NCI-H1092 (cell line): Measurements from ENCODE around the gene MOV10L1.

Experiments
- DNase-seq: peaks from one replicate; lab custom pipeline; 2025; lab: John Stamatoyannopoulos, UW

MOV10L1 gene

DNA sequence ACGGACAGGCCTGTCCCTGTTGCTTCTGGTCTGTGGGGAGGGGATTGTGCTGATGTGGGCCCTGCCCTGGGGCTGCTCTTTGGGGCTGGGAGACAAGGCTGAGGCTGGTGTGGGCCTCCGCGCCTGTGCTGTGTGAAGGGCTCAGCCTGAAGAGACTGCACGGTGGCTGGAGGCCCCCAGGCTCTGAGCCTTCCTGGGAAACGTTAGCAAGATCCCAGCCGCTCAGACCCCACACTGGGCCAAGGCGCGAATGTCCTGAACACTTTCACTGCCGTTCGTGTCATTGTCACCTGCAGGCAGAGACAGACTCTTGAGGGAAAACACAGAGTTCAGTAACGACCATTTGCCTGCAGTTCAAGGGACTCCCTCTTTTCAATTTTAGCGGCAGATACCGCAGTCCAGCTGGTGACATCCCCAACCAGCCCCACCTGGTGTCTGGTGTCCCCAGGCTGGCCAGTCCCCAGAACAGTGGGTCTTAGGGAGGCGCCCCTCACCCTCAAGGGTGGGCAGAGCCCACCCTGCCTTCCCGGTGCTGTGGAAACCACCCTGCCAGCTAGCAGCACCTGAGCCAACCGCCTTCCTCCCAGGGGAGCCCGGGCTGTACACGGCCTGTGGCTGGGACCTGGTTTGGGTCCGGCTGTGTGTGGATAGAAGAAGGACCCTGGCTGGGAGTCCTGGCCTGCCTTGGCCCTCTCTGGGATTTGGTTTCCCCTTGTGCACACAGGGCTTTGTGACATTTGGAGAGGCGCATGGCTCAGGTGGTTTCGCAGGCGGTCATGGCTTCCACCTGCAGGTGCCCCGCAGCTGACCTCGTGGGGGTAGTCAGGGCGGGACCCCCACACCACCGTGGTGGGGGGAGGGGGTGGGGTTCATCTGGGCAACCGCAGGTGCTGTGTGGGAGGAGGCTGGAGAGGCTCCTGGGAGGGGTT lies 86.4 kb downstream of the MOV10L1 start:
- DNase-seq = no peak

DNA sequence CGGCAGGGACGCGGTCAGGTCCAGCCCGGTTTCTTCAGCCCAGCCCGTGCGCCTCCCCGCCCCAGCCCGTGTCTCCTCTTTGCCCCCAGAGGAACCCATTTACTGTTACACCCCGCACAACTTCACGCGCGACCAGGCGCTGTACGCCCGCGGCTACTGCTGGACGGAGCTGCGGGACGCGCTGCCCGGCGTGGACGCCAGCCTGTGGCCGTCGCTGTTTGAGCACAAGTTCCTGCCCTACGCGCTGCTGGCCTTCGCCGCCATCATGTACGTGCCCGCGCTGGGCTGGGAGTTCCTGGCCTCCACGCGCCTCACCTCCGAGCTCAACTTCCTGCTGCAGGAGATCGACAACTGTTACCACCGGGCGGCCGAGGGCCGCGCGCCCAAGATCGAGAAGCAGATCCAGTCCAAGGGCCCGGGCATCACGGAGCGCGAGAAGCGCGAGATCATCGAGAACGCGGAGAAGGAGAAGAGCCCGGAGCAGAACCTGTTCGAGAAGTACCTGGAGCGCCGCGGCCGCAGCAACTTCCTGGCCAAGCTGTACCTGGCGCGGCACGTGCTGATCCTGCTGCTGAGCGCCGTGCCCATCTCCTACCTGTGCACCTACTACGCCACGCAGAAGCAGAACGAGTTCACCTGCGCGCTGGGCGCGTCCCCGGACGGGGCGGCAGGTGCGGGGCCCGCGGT lies 87.2 kb downstream of the MOV10L1 start:
- DNase-seq = no peak

DNA sequence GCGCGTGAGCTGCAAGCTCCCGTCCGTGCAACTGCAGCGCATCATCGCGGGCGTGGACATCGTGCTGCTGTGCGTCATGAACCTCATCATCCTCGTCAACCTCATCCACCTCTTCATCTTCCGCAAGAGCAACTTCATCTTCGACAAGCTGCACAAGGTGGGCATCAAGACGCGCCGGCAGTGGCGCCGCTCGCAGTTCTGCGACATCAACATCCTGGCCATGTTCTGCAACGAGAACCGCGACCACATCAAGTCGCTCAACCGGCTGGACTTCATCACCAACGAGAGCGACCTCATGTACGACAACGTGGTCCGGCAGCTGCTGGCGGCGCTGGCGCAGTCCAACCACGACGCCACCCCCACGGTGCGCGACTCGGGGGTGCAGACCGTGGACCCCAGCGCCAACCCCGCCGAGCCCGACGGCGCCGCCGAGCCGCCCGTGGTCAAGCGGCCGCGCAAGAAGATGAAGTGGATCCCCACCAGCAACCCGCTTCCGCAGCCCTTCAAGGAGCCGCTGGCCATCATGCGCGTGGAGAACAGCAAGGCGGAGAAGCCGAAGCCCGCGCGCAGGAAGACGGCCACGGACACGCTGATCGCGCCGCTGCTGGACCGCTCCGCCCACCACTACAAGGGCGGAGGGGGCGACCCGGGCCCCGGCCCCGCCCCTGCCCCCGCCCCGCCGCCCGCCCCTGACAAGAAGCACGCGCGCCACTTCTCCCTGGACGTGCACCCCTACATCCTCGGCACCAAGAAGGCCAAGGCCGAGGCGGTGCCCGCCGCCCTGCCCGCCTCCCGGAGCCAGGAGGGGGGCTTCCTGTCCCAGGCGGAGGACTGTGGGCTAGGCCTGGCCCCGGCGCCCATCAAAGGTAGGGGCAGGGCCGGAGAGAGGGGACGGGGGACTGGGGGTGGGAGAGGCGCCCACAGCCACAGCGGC lies 88.0 kb downstream of the MOV10L1 start:
- DNase-seq = no peak

DNA sequence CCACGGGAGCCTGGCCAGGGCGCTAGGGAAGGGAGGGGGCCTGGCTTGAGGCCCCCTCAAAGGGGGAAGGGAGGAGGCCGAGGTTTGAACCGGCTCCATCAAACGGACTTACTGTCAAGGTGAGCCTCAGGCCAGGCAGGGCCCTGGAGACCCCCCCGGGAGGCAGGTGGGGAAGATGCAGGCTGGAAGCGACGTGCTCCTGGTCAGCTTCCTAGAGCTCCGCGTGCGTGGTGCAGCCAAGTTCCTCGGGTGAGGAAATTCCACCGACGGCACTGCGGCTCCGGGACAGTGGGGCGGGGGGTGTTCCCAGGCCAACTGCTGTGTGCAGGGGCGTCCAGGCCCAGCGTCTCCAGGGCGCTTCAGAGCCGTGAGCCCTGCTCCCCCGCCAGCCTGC lies 88.7 kb downstream of the MOV10L1 start:
- DNase-seq = no peak

DNA sequence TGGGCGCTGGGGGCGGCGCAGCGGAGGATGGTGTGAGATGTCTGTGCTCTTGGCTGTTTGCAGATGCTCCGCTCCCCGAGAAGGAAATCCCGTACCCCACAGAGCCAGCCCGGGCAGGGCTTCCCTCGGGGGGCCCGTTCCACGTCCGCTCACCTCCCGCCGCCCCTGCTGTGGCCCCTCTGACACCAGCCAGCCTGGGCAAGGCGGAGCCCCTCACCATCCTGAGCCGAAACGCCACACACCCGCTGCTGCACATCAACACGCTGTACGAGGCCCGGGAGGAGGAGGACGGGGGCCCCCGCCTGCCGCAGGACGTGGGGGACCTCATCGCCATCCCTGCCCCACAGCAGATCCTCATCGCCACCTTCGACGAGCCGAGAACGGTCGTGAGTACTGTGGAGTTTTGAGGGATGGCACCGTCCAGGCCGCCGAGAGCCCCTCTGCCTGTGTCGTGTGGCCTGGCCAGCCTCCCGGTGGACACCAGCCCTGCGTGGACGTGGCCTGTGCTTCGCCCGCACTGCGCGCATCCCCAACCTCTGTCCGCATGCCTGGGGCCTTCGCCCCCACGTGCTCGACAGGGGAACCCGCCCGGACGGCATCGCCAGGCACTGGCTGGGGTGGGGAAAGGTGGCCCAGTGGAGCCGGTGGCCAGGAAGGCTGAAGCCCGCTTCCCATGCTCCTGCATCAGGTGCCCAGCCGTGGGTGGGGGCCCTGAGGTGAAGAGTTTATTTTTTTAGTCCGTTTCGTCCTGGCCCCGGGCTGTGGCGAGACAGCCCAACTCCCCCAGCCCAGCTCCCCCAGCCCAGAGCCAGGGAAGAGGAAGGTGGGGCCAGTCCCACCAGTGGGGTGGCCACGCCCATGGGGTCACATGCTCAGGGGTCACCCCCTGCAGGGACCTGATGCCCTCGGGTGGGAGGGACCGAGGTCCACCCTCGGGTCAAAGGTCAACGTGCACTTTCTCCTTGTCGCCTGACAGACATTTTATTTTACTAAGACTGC lies 89.4 kb downstream of the MOV10L1 start:
- DNase-seq = no peak

DNA sequence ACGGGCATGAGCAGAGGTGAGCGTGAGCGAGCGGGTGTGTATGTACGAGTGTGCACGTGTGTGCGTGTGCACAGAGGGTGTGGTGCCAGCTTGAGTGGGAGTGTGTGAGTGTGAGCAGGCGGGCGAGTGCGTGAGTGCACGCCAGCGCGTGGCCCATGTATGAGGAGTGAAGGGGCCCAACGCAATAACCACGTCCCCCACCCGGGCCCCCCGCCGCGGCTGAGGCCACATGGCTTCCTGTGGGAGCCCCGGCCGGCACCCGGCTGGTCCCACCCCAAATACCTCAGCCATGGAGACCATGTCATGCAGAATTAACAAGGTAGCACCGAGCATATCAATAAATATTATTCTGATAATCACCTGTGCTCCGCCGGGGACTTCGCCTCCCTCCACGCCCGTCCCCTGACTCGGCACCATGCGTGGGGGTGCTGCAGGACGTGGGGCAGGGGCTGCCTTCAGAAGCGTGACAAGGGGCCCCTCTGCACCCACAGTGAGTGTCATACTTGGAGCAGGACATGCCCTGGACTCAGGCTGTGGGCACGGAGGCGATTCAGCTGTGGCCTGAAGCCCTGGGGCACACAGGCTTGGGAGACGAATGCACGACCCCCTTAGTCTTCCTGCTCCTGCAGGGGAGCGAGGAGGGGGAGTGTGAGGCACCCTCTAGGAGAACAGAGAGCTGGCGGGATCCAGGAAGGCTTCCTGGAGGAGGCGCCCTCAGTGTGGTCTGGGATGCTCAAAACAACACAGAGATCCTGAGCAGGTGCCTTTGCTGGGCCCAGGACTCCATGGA lies 90.3 kb downstream of the MOV10L1 start:
- no peak for DNase-seq

DNA sequence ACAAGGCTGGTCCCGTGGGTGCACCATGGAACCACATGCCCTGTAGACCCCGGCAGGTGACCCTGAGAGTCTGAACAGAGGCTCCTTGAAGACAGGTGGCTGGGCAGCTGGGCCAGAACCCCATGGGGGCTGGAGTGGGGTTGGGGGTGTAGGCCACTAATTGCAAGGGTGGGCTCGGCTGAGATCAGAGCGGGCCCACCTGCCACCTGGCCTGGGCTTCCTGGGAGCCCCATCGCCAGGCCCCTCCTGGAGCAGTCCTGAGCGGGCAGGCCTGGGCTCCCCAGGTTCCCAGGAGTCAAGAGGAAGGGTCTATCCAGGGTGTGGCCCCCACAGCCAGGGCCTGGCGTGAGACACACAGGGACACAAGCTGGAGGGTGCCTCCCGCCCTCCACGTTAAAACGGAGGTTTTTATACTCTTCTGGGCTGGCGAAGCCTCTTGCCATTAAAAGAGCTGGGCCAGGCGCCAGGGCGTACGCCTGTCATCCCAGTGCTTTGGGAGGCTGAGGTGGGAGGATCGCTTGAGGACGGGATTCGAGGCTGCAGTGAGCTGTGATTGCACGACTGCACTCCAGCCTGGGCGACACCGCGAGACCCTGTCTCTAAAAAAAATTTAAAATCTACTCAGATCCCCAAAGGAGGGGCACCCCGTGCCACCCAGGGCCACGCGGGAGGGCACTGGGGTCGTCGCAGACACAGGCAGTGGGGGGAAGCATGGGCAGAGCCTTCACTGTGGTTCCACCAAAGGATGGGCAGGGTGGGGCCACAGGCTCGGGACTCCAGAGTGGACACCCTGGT lies 91.1 kb downstream of the MOV10L1 start:
- no peak for DNase-seq

DNA sequence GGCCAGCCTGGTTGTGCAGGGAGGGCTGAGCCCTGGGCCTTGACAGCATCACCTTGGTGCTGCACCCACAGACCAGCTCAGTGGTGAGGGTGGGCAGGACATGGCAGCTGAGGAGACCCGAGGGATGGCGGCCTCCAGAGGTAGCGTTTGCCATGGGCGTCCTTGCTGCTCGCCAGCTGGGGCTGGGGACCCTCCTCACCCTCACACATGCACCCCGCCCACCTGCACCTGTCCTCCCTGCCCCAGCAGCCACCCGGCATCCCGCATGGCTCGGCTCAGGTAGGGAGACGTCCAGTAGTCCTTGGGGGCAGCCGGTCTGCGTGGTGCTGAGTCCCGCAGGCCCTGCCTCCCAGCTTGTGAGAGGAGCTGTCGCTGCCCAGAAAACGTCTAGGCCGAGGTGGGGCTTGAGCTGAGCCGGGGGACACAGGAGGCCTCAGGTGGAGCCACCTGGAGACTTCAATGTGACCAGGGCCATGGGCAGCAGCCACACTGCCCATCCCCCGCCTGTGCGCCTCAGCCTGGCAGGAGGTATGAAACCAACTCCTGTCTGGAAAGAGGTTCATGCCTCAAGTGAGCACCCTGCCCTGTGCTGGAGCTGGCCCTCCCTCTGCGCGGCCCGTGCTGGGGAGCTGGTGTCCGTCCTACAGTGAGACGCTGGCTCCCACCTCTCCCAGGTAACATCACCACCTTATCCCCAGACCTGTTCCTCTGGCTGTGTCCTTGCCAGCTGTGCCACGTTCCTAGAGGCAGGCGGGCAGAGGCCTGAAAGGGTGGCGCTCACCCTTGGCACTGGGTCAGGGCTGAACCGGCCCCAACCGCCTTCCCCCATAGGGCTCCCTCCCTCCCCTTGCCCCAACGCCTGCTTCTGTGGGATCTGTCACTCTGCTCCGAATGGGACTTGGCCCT lies 92.6 kb downstream of the MOV10L1 start:
- no peak for DNase-seq

DNA sequence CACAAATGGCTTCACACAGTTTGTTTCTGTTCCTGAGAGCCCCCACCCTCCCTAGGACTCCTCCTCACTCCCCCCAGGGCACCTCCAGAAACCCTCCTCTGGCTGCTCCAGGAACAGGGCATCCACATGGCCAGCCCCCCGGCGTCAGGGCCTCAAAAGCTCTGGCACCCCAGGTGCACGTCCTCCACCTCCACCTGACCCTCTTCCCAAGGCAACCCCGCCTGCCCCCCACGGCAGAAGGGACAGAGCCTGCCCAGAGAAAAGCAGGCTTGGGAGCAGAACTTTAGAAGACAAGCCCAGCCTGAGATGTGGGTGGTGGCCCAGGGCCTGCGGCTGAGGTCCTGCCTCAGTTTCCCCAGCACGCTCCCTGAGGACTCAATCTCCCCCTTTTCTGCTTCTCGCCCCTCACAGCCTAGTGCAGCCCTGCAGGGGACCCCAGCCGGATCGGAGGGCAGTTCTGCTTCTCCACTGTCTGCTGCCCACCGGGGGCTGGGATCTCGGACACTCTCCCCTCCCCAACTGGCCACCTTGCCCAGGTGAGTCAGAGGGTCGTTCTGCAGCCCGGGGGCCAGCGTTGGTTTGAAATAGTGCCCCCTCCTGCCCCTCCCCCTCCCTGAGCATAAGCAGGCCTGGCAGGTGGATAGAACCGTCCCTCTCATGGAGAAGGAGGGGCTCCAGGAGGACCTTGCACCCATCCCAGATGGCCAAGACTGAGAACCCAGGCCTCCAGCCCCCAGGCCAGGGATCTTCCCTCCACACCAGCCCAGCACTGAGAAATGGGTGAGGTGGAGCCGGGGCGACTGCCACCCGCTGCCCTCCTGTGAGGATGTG lies 93.5 kb downstream of the MOV10L1 start:
- DNase-seq = no peak

DNA sequence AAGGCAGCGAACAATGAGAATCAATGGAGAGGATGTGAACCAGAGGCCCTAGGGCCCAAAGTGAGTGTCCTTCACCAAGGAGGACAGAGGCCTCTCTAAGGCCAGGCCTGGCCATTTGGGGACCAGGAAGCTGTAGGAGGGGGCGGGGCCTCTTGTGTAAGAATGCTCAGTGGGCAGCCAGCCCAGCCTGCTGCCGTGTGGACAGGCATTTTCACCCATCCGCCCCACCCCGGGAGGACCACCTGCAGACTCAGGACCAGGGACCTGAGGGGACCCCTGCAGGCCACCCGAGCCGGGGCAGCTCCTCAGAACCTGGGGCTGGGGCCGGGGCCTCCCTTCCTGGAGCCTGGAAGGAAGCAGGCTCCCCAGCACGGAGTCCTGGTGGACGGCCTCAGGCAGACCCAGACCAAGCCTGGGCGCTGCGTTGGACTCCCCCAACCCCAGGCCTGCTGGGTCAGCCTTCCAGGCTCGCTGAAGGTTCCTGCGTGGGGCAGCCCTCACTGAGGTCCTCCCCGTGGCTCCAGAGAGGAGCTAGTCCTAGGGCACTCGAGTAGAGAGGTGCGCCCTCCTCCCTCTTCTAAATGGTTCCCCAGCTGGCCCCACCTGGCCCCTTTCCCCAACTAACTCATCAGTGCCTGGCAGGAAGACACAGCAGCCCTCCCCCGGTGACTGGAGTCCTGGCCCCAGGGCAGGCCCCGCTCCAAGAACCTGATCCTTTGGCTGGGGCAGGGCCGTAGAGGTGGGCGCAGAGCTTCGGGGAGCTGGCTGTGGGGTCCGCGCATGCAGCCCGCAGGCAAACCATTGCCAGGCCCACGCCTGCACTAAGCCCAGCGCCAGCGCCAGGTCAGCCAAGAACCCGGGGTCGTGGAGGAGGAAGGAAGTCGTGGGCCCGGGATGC lies 94.4 kb downstream of the MOV10L1 start:
- no peak for DNase-seq

DNA sequence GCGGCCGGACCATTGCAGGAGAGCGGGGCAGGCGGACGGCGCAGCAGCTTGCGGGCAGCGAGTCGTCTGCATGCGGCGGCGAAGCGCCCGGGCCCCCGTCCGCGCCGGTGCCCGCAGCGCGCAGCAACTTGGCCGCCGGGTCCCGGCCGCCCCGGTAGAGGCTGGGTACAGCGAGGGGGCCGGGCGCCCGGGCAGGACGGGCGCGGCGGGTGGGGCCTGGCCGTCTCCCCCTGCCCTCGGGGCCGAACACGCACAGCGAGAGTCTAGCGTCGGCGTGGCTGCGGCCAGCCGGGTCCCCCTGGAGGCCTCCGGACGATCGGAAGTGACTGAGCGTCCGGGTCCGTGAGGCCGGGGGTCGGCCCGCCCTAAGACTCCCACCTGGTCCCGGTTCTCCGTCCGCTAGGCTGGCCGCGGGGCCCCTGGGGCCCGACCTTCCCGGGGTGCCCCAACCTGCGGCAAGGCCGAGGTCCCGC lies 95.1 kb downstream of the MOV10L1 start:
- DNase-seq = no peak

DNA sequence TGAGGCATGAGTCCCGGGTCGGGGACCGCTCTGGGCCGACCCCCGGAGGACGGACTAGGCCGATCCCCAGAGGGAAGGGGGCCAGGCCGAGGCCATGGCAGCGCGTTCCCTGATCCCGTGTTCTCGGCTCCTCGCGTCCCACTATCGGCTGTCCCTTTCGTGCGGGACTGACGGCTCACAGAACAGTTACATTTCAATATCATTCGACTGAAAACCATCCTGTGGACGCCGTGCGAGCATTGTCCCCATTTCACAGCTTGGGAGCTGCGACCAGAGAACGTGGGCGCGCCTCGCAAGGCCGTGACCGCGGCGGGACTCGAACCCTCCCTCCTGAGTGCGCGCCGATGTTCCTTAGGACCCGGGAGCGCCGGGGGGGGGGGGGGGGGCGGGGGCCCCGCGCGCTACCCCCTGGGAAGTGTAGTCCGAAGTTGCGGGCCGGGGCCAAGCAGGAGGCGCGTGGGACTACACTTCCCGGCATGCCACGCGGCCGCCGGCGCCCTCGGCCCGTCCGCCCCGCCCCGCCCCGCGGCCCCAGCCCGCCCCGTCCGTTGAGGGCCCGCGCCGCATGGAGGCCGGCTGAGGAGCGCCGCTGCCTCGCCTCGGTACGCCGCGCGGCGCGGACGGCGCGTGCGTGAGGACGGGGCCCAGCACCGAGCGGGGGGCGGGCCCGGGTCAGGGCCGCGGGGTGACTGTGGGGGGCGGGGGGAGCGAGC lies 95.7 kb downstream of the MOV10L1 start, which contains the start of gene TRABD:
Gene TRABD, plus strand, starts transcription at position 539 of the 713 bp plus-strand sequence. CDS start 7,148 bp downstream, outside the sequence.
- peak; percentile 36 for DNase-seq

DNA sequence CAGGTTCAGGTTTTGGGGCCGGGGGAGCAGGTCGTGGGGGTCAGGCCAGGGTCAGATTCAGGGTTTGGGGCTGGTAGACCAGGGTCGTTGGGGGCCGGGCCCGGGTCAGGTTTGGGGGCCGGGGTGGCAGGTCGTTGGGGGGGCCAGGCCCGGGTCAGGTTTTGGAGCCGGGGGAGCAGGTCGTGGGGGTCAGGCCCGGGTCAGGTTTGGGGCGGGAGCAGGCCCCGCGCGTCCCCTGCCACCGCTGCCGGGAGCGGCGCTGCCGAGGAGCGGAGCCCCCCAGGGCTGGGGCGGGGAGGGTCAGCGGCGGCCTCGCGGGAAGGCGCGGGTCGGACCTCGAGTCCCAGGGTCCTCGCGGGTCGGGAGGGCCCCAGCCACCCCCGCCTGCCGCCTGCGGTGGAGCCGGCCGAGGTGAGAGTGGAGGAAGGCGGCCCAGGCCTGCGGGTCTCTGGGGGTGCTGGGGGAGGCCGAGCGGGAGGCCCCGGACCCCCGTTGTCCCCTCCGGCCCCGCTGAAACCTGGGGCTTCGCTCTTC lies 96.4 kb downstream of the MOV10L1 start:
- DNase-seq = no peak

DNA sequence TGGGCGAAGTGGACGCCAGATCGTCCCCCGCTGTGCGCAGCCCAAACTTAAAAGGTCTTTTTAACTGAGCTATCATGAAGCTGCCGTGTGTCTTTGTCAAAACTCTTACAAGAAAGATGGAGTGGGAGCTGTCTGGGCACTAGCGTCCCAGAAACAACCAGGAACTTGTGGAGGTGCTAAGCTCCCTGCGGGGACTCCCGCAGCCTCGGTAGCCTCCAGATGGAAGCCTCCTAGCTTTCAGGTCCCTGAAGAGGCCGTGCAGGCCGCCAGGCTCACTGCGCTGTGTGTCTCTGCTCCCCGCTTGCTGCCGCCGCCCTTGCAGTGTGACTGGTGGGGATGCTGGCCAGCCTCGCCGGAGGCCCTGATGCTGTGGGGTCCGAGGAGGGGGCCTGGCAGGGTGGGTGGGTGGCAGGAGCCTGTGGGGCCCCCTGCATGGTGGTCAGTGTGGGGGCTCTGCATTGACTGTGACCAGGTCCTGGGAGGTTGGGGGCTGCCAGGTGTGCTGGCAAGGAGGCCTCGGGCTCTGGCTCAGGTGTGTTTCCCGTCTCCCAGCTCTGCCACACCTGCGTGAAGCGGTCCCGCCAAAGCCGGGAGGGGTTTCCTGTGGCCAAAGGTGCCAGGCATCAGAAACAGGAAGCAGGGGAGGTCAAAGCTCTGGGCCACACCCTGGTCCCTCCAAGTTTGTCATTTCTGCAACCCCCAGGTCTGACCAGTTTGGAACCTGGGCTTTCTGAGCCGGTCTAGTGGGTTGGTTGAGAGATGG lies 97.1 kb downstream of the MOV10L1 start:
- DNase-seq = no peak
